HCEC 1CT (cell line): ENCODE measurements around the gene SFTPA2.
"Not testable (repeated sequence)": the region's sequence is repeated elsewhere in the genome, so short reads cannot be mapped to it uniquely, and the experiment has no call there.

Experiments used
- DNase-seq: peaks from one replicate; pipeline ENCODE4 v3.0.0-alpha.2; 2017

The SFTPA2 gene

GRCh38 chr10:79560160-79560709, at the start of gene SFTPA2:
Gene SFTPA2, minus strand, starts transcription at chr10:79560407. Its CDS starts 924 bp downstream, at chr10:79559483.
- DNase-seq, result no peak

GRCh38 chr10:79608505-79609375, 48.5 kb upstream of the SFTPA2 start:
- DNase-seq, result peak; percentile 11

GRCh38 chr10:79605308-79605707, 45.1 kb upstream of the SFTPA2 start:
- no peak for DNase-seq

- no peak for DNase-seq
These were observed 44.1 kb upstream of the SFTPA2 start for GRCh38 chr10:79604294-79604693.

- no peak for DNase-seq
These were observed 42.7 kb upstream of the SFTPA2 start for GRCh38 chr10:79602953-79603352.

GRCh38 chr10:79601939-79602338, 41.7 kb upstream of the SFTPA2 start:
- no peak for DNase-seq

GRCh38 chr10:79599644-79600043, 39.4 kb upstream of the SFTPA2 start:
- DNase-seq, result not testable (repeated sequence)

- no peak for DNase-seq
These were observed 35.3 kb upstream of the SFTPA2 start for GRCh38 chr10:79595510-79595909.

GRCh38 chr10:79594565-79594964, 34.4 kb upstream of the SFTPA2 start:
- DNase-seq, result not testable (repeated sequence)

GRCh38 chr10:79593377-79593776, 33.2 kb upstream of the SFTPA2 start:
- DNase-seq, result no peak

GRCh38 chr10:79588800-79589199, 28.6 kb upstream of the SFTPA2 start:
- no peak for DNase-seq

GRCh38 chr10:79586933-79587332, 26.7 kb upstream of the SFTPA2 start:
- DNase-seq, result no peak

GRCh38 chr10:79585870-79586527, 25.8 kb upstream of the SFTPA2 start:
- no peak for DNase-seq

- DNase-seq, result no peak
These were observed 23.3 kb upstream of the SFTPA2 start for GRCh38 chr10:79583488-79584024.

GRCh38 chr10:79582954-79583353, 22.7 kb upstream of the SFTPA2 start:
- DNase-seq, result not testable (repeated sequence)

- no peak for DNase-seq
These were observed 21.9 kb upstream of the SFTPA2 start for GRCh38 chr10:79582096-79582495.

GRCh38 chr10:79581044-79581443, 20.8 kb upstream of the SFTPA2 start:
- no peak for DNase-seq

- no peak for DNase-seq
These were observed 19.2 kb upstream of the SFTPA2 start for GRCh38 chr10:79579361-79579760.

GRCh38 chr10:79570624-79571023, 10.4 kb upstream of the SFTPA2 start:
- DNase-seq, result not testable (repeated sequence)

GRCh38 chr10:79563426-79563825, 3.2 kb upstream of the SFTPA2 start:
- DNase-seq, result no peak

- DNase-seq, result peak; percentile 53
These were observed 2.0 kb upstream of the SFTPA2 start for GRCh38 chr10:79562135-79562756.

- no peak for DNase-seq
These were observed 1.1 kb upstream of the SFTPA2 start for GRCh38 chr10:79561257-79561656.

GRCh38 chr10:79559726-79560125, 481 bp downstream of the SFTPA2 start:
- peak; percentile 33 for DNase-seq
